22Rv1 (cell line): ENCODE data around the gene SASH3.

Experiments used
- H3K27ac ChIP-seq: fragments of 450-650 bp; 2 replicates; pipeline ENCODE4 v1.5.1; 2017
- CTCF ChIP-seq: fragments of 450-650 bp; IDR thresholded peaks from 2 replicates; pipeline ENCODE4 v1.5.1; 2017; ENCODE audit warnings: mild to moderate bottlenecking
- ZFX ChIP-seq: fragments of 450-650 bp; IDR thresholded peaks from 2 replicates; pipeline ENCODE4 v1.6.1; 2017; ENCODE audit warnings: antibody characterized with exemption, borderline replicate concordance

The SASH3 gene

DNA sequence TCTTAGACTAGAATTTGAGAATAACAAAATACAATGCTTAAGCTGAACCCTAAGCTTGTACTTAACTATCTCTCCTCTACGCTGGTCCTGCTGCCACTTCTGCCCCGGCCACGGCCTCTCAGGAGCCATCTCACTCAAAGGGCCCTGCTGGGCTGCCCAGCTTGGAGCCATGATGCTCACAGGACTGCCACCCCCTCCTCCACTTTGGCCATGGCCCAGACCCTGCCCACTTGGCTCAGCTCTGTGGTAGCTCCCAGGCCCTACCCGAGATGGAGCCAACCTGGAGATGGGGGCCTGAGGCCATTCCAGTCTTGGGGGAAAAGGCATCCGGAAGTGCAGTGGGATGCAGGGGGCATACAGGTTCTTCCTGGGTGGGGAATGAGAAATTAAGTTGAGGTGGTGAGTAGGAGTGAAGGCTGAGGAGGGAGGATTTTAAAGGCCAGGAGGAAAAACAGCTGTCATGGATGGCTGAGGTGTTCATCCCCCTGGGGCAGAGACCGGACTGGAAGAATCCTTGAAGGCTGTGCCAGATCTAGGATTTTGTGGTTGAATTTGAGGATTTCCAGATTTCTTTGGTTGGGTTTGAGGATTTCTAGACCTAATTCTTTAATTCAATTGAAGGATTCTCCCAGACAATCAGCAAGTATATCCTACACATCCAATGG, 824 bp downstream of the SASH3 start:
- no peak for TF ChIP-seq ZFX
- no peak for TF ChIP-seq CTCF
- no peak overlapping the region for H3K27ac ChIP-seq

DNA sequence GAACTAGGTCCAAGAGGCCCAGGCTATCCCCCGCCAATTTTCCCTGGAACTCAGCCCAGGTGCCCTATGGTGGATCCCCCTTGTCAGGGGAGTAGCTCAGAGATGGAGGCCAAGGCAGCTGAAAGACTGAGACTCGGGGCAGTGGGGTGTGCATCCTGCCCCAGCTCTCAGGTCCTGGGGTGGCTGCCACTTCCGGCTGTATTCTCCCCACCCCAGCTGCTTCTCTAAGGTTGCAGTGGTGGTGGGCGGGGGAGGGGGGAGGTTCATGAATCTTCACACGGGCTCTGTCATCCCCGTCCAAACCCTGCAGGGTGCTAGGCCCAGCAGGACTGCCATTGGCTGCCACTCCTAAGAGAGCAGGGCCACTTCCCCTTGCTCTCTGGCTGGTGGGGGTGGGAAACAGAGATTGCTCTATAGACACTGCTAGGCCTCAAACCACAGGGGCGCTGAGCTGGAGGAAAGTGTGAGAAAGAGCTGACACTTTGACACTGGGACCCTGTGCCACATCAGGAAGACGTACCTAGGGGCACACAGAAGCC, 1.5 kb downstream of the SASH3 start:
- no peak for TF ChIP-seq ZFX
- no peak for TF ChIP-seq CTCF
- H3K27ac ChIP-seq: no peak overlapping the region

DNA sequence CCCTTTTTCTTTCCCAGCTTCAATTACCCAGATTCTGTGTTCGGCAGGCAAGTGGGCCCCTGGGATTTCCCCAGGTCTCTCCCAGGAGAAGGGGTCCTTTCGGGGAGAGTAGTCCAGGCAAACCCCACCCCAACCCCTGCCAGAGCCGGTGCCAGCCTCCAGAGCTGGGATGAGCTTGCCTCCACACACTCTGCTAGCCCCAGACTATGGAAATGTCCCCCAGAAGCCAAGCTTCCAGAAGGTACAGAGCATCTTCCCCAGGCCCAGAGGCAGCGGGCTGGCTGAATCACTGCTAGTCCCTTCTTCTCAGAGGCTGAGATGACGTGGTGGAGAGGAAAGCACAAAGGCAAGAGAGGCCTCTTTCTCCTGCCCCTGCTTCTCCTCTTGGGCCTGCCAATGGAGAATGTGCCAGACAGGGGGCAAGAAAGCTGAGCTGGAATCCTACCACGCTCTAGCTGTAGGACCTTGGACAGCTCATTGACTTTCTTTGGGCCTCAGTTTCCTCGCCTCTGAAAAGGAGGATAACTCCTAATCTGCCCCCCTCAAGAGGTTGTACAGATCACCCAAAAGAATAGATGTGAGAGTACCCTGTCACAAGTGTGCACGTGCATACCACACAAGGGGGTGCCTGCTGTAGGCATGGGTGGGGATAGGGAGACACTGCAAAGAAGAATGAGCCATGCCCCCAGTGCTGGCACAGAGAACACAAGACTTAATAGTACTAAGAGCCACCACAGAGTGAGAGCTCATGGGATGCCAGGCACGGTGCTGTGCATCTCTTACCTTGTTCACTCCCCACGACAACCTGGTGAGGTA, 2.1 kb downstream of the SASH3 start:
- TF ChIP-seq ZFX: no peak
- no peak for TF ChIP-seq CTCF
- H3K27ac ChIP-seq: no peak overlapping the region

GRCh38 chrX:129782706-129783105, 3.0 kb downstream of the SASH3 start:
- no peak overlapping the region for H3K27ac ChIP-seq

DNA sequence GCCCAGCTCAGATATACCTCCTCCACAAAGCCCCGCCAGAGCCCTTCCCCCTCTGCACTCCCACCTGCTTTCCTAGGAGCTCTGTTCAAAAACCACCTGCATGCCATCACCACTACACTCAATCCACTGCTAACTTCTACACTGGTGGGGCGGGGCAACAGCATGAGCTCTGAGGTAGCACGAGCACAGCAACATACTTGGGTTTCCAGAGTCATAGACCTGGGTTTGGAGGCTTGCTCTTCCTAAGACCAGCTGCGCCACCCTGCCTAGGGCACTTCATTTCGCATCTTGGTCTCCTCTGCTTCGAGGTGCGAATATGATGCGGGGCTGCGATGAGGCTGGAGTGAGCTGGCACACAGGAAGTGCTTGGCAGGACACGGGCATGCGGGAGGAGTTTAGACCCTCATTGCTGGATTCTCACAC, 3.6 kb downstream of the SASH3 start:
- TF ChIP-seq ZFX: no peak
- no peak for TF ChIP-seq CTCF
- H3K27ac ChIP-seq: no peak overlapping the region

More at GRCh38 chrX:129782706-129783105, 3.0 kb downstream of the SASH3 start:
- TF ChIP-seq ZFX (no peak), CTCF (no peak)

DNA sequence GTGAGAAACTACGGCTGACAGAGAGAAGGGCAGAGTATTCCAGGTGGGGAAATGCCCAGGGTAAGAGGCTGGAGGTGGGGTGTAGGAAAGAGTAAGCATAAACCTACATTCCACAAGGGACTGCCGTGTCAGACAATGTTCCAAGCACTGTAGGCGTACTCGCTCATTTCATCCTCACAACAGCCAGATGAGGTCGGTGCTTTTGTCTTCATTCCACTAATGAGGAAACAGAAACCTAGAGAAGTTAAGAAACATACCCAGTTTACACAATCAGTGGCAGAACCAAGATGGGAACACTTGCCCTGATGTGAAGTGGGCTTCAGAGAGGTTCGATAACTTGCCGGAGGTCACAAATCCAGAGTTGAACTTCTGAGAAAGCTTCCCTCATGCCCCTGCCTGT, 4.6 kb downstream of the SASH3 start:
- no peak overlapping the region for H3K27ac ChIP-seq
- TF ChIP-seq ZFX (no peak), CTCF (no peak)
